Stimulated activated naive CD4-positive, alpha-beta T cell (primary cell): ENCODE measurements around the gene LIN54.
"Not testable (repeated sequence)": the region's sequence is repeated elsewhere in the genome, so short reads cannot be mapped to it uniquely, and the experiment has no call there.

ENCODE experiments used
- DNase-seq, 6 experiments: peaks; one replicate each; lab custom pipeline; 2025; lab: John Stamatoyannopoulos, UW

Gene LIN54

DNA sequence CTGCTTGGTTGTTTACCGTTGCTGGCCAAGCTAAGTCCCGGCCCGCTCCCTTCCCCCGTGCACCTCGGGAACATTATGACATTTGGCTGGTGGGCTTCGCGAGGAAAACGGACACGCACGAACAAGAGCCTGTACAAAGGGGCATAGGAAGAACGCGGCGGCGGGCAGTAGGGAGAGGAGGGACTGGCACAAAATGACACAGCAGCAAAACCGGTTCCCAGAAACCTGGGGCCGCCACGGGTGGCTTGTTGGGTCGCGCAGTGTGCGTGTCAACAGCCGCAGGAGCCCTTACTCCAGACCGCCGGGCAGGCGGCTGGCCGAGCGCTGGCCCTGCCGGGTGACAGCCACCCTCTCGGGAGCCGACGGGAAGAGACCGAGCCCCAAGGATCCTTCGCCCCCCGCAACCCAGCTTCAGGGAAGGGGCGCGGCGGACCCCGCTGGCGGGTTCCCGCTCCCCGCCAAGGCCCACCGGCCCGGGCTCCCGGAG is 1.6 kb upstream of the LIN54 start:
- DNase-seq, result peak in 3 of 6 experiments; percentile 11 to 23 (median 18)

- peak in 1 of 6 experiments; percentile 7 for DNase-seq
Observed at GRCh38 chr4:83011689-83012199, 1.1 kb upstream of the LIN54 start.

GRCh38 chr4:83010111-83010521 is 507 bp downstream of the LIN54 start:
- DNase-seq, result peak in 1 of 6 experiments; percentile 41

DNA sequence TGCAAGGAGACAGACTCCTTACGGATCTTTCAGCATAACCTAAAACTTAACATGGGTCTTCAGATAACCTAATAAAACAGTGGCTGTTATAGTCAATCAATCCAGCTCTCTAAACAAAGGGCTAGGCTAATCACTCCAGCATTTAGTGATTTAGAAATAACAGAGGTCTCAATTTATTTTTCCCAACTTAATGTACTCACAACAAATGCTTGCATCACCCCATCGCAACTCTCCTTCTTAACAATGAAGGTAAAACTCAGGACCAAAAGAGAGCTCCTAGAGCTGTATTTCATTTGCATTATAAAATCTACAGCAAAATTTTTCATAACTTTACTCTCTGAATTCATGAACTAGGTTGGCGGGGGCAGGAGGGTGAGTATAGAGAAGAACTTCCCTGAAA is 1.1 kb downstream of the LIN54 start:
- no peak for DNase-seq

DNA sequence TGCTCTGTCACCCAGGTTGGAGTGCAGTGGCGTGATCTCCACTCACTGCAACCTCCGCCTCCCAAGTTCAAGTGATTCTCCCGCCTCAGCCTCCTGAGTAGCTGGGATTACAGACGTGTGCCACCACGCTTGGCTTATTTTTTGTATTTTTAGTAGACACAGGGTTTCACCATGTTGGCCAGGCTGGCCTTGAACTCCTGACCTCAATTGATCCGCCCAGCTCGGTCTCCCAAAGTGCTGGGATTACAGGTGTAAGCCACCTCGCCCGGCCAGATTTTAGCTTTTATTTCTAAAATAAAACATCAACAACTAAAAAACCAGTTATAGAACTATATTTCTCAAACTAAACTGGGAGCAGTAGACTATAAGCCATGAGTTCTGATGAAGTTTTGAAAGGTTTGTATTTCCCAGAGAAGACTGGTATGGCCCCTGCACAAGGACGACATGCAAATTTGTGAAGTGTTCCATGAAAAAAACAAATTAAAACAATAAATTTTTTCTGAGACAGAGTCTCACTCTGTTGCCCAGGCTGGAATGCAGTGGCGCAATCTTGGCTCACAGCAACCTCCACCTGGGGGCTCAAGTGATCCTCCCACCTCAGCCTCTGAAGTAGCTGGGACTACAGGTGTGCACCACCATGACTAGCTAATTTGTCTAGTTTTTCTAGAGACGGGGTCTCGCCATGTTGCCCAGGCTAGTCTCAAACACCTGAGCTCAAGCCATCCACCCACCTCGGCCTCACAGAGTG is 7.4 kb downstream of the LIN54 start:
- DNase-seq, result not testable (repeated sequence)

GRCh38 chr4:83002329-83002728 is 8.3 kb downstream of the LIN54 start:
- no peak for DNase-seq

- no peak for DNase-seq
Observed at GRCh38 chr4:82998898-82999297, 11.7 kb downstream of the LIN54 start.

- DNase-seq, result no peak
Observed at GRCh38 chr4:82994834-82995233, 15.8 kb downstream of the LIN54 start.

DNA sequence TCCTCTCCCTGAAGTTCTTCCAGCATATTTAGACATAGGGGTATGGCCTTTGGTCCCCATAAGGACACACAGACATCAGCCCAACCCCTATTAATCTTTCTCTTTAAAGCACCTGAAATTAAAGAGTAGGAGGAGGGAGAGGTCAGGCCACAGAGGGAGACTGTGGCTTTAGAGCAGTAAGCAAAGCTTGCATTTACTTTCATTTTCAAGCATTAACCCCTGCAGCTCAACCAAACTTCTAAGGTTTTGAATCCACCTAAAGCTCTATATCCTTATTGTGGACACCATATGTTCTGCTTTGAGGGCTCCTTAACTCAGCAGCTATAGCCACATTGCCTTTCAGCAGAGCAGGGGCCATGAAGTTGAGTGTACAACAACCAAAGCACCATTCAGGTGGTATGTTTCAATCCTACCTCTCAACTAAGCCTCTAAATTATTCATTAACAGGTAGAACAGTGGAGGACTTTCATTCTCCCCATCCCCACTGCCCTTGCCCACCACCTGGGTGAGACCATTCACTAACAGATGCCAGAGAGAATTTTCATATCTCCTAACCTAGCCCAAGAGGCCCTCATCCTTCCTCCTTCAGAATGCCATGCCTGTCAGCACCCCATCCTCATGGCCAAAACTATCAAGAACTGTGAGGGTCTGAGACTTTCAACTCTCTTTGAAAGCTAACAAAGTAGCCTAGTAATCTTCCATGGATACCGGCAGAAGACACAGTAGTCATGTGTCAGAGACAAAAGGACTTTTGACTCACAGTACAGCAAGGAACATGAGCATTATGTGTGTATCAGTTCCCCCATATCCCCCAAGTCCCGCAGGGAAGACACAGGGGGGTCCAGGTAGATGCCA is 20.8 kb downstream of the LIN54 start:
- peak in 2 of 6 experiments; percentile 1 to 9 for DNase-seq

DNA sequence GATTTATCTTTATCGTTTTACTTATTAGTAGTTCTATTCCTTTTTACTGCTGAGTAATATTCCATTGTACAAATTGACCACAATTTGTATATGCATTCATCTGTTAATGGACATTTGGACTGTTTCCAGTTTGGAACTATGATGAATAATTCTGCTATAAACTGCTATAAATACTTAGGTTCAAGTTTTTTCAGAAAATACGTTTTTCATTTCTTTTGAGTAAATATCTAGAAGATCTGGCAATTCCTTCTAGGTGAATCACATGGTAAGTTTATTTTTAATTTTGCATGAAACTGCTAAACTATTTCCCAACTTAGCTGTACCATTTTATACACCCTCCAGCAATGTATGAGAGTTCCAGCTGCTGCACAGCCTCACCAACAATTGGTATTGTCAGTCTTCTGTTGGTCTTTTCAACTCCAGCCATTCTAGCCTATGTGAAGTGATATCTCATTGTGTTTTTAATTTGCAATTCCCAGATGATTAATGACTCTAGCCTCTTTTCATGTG is 22.2 kb downstream of the LIN54 start:
- DNase-seq, result no peak

GRCh38 chr4:82987519-82987918 is 23.1 kb downstream of the LIN54 start:
- not testable (repeated sequence) for DNase-seq

GRCh38 chr4:82984459-82984858 is 26.2 kb downstream of the LIN54 start:
- no peak for DNase-seq

GRCh38 chr4:82983444-82983843 is 27.2 kb downstream of the LIN54 start:
- DNase-seq, result no peak

- DNase-seq, result no peak
Observed at GRCh38 chr4:82981138-82981537, 29.5 kb downstream of the LIN54 start.

- DNase-seq, result no peak
Observed at GRCh38 chr4:82975792-82976191, 34.8 kb downstream of the LIN54 start.

DNA sequence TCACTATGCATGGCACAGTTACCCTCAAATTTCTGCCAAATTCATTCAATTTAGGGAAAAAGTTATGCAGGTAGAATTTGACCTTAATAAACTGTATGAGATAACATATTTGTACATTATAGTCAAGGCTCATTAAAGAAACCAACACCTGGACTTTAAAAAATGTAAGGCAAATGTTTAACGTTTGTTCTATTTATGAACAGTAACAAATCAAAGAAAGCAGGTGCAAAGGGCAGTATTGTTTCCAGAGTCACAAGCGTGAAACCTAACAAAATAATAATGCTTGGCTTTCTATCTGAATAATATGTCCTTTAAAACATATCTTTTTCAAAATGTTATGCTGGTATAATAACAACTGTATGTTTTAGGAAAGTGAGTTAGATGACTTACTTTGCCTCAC is 41.2 kb downstream of the LIN54 start:
- no peak for DNase-seq

DNA sequence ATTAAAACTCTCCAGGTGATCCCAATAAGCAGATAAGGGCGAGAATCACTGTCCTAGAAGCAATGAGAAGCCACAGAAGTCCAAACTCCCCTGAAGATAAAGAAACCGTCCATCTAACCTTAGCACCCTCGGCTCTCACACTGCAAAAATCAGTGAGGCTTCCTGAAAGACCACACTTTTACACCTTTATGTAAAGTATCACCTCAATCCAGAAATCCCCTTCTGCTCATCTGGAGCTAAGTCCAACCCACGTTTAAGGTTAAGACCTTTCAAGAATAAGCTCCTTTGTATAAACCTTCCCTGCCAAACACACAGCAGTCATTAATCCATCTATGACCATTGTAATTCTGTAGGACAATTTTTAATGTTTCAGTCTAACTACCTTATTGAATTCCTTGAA is 41.7 kb downstream of the LIN54 start:
- DNase-seq, result no peak

- no peak for DNase-seq
Observed at GRCh38 chr4:82965763-82966162, 44.9 kb downstream of the LIN54 start.

- DNase-seq, result no peak
Observed at GRCh38 chr4:82957045-82957444, 53.6 kb downstream of the LIN54 start.

- DNase-seq, result no peak
Observed at GRCh38 chr4:82954212-82954611, 56.4 kb downstream of the LIN54 start.

DNA sequence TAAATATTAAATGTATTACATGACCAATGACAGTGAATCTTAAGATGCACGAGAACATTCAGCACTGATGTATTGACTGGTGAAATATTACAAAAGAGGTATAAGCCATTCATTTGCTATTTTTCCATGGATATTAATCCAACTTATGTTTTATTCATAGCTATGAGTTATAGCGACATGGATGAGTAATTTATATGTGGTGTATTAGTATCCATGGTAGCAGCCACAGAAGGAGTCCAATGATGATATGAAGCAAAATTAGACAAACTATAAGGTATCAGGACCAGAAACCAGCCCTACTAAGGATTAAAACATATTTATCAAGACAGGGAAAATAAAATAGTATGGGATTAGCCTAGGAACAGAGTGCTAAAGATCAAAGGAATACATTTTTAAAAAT is 59.4 kb downstream of the LIN54 start:
- no peak for DNase-seq

DNA sequence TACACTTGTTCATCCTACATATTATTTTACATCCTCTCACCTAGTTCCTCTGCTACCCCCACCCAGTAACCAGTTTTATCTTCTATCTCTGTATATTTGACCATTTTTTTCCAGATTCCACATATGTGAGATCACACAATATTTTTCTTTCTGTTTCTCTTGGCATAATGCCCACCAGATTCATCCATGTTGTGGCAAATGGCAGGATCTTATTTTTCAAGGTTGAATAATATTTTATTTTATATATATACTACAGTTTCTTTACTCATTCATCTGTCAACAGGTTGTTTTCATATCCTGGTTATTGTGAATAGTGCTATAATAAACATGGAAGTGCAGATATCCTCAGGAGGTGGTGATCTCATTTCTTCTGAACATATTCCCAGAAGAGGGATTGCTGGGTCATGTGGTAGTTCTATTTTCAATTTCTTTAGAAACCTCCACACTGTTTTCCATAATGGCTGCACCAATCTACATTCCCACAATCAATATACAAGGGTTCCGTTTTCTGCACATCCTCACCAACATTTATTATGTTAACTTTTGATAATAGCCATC is 61.9 kb downstream of the LIN54 start:
- no peak for DNase-seq
